Stimulated activated CD8-positive, alpha-beta memory T cell treated with anti-CD3 and anti-CD28 coated beads, Interleukin-15, amount 100 ng/mL, for 24 hours (primary cell): Measurements from ENCODE around the gene RNF144A.

Source experiments
- DNase-seq: peaks from one replicate; pipeline ENCODE4 v3.0.0-alpha.2; 2020; ENCODE audit warnings: low read depth

RNF144A gene

GRCh38 chr2:6947929-6948676, 30.9 kb downstream of the RNF144A start:
- DNase-seq: no peak

DNA sequence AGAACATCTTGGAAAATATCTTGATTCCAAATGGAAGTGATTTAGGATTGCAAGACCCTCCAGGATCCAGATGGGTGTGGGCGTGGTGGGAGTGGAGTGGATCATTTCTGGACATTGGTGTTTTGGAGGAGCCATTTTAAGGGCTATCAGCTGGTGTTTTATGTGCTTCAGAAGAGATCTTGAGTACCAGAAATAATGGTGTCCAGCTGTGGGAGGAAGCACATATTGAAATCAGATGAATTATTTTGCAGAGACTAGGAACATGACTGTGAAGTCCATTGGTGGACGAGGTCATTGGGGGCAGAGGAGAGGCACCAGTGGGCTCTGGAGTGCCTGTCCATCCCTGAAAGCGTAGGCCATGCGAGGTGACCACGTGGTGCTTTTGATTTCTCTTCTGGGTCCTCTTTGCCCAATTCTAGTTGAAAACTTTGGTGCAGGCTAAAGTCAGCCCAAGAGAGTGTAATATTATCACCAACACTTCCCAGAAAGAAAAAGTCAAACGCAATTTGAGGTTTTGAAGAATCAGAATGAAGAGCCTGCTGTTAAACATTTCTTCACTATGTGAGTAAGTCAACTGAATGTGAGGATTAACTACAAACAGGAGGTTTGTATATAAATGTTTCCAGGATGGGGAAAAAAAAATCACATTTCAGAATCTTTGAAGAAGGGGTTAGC, 31.6 kb downstream of the RNF144A start:
- no peak for DNase-seq

GRCh38 chr2:6951046-6951445, 33.8 kb downstream of the RNF144A start:
- DNase-seq: no peak

- no peak for DNase-seq
Observed at GRCh38 chr2:6952101-6952500, 34.9 kb downstream of the RNF144A start.

DNA sequence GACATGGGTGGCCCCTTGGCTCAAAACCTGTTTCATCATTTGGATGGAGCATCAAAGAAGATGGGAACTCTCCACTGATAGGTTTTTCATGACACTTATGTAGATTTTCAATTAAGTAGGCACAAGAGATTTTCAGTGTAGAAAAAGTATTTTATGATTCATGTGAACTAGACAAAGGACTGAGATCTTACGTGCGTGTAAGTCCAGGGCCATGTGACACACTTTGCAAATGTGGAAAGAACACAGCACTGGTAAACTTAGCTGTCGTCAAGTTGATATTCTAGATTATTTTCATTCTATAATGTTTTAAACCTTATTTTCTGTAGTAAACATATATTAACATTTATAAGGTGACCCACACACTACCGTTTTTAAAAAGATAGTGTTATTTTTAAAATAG, 37.4 kb downstream of the RNF144A start:
- DNase-seq: no peak

DNA sequence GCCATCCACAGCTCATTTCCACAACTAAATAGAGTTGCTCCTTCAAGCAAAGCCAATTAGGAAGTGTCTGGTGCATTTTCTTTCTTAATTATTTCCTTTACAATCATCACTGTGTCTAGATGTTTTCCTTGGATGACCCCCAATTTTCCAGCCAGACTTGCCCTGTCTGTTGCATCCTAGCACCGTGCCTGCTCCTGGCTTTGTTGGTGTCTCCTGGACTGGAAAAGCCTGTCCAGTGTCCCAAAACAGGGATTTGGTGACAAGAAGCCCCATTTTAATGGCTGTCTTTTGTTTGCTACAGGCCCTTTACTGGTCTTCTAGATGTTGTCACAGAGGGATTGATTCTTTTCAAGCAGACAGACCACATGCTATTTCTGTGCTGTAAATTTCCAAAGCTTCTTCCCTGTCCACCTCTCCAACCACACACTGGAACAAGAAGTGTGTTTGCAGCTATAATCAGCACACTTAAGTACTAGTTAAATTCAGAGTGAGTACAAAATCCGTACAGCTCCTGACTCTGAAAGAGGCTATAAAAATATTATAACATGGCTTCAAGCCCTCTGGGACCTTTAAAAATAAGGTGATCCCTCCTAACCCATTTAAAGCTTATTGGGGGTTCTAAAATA, 38.4 kb downstream of the RNF144A start:
- no peak for DNase-seq

- DNase-seq: no peak
Observed at GRCh38 chr2:6956566-6956965, 39.4 kb downstream of the RNF144A start.

DNA sequence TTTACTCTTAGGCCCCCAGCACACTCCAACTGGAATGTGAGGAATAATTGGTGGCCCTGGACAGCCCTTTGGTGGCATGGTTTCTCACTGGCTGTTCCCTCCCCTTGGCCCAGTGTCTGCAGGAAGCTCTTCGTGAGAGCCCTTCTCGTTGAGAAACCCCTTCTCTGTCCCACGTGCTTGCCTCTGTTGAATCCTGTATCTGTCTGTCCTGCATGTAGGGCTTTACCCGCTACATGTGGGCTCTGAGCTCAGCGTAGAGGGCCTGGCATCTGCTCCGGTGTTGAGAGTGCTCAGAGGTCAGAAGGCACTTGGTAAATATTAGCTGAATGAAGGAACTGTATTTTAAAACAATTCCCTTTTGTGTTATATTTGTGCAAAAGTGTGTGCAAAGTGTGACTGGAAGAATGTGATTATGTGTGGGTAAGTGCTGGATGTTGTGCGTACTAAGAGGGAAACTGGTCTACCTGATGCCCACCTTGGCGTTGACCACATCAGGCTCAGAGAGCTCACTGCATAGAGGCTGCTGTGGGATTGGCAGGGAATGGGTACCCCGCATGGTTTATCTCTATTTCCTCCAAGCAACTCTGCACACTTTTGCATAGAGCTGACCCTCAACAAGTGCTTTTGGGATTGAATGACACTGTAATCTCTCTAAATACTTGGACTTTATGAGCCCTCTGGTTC, 40.0 kb downstream of the RNF144A start:
- no peak for DNase-seq

DNA sequence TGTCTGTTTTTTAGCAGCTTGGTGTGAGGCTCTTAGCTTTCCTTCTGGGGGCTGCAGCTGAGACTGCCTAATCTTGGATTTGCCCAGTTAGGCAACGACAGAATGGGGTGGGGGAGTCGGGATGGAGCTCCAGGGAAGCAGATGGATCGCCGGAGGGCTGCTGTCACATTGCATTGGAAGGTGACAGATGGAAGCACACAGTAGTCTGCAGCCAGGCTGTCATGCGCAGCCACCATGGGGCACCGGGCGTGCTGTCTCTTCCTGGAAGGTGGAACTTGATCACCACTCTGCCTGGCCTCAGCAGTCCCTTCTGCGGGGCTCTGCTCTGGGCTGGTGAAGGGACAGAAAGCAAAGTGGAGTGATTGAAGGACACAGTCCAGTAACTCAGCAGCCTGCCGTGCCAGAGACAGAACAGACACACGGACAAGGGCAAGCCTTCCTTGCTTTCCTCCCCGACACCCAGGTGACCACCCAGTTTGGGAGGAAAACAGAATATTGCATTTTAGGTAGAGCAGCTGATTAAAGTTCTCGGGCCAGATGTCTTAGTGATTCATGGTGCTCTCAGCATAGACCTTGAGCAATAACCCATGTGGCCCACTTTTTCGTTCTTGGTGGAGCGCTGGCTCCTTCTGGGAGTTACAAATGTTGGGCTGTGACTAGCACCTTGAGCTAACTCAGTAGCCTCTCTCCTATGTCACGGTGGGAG, 40.9 kb downstream of the RNF144A start:
- DNase-seq: no peak

DNA sequence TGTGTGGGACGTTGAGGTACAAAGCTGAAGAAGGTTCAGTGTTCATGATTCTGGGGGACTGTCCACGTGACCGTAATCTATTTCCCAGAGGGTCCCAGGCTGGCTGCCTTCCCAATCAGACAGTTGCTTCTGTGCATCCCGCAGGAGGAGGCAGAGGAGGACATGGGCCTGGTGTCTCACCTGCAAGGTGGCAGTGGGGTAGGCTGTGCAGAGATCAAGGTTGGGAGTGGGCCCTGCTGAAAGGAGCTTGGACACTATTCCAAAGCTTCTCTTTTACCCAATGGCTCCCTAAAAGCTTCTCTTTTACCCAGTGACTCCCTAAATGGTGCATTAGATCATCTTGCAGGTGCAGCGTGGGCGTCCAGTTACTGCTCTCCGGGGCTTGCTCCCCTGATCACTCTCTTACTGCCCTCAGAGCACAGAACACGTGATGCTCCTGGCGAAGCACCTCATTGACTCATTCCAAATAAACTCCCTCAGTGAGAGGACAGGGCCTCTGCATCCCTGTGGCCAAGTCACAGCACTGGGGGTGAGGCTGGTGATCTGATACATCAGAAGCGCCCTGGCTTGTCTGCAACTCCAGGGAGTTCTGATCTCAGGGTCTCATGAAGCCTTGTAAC, 41.5 kb downstream of the RNF144A start:
- DNase-seq: no peak

- DNase-seq: no peak
Observed at GRCh38 chr2:6959751-6960150, 42.5 kb downstream of the RNF144A start.

- DNase-seq: no peak
Observed at GRCh38 chr2:6960659-6961058, 43.4 kb downstream of the RNF144A start.

- no peak for DNase-seq
Observed at GRCh38 chr2:6963727-6964126, 46.5 kb downstream of the RNF144A start.

DNA sequence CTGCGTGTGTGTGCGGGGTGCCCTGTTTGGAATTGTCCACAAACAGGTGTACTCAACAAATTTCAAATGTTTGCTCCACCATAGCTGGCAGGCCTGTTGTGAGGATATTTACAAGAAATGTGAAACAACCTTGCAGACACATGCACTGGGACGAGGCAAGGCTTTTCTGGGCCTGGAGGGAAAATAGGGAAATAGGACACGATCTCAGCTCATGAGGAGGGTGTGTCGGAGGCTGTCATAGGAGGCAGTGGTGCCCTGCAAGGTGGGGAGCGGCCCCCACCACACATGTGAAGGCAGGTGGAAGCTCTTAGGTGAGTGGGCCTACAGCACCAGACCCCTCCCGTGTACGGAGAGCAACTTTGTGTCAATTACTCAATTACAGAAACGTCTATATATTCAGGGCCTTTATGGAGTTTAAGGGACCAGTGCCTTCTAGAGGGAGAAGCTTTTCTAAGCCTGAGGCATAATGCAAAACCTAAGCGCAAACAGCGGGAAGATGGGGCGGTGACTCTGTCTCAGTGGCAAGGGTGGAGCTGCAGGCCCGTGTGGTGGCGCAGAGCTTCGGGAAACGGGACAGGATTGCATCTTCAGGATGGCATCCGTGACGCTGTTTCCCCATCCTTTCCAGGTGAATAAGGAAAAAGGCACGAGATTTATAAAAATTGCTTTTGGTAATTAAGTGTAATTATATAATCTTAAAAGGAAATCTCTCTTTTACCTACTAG, 48.0 kb downstream of the RNF144A start:
- DNase-seq: no peak

GRCh38 chr2:6966446-6966940, 49.3 kb downstream of the RNF144A start:
- DNase-seq: no peak

DNA sequence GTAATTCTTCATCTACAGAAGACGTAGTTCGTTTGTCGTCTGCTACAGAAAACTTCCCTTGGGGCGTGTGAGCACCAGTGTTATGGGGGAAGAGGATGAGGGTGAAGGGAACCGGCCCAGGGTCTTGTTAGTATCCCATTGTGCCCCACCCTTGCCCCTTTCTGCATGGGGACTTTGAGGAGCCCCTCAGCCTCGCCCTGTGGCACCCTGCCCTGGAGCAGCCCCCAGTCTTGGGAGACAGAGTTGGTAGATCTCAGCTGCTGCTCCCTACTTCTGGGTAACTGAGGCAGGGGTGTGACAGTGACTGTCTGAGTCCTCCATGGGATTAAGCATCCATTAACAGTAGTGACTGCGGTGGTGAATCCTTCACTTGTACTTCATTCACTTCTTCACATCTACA, 50.1 kb downstream of the RNF144A start:
- DNase-seq: no peak

- no peak for DNase-seq
Observed at GRCh38 chr2:6968319-6969100, 51.3 kb downstream of the RNF144A start.

DNA sequence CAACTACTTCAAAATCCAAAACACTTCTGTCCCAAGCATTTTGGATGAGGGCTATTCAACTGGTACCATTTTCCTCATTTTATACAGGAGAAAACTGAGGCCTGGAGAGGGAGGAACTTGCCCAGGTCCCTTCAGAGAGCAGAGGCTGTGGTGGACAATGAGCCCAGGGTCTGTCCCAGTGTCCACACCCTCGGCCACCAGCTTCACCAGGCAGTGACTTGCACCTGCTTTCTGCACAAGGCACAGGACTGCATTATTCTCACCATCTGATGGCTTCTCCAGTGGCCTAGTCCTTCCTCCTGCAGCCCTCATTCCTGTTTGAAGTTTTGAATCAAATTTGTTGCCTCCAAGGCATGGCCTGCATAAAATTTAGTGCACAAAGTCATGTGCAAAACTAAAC, 53.3 kb downstream of the RNF144A start:
- DNase-seq: no peak

GRCh38 chr2:6970976-6971480, 53.8 kb downstream of the RNF144A start:
- DNase-seq: no peak

DNA sequence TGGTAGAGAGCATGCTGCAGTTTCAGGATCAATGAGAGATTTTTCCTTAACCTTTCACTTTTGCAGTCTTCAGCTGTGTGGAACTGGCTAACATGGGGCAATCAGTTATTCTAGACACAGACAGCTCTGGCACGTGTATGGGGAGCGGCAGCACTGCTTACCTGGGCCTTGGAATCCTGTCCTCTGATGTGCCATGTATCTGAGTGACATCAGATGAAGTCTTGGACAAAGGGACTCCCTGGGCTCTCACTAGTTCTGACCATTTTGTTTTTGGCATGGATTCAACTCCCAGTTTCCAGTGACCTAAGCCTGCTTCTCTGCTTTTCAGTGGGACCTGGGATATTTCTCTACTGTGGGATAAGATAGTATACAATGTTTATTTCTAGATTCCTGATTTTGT, 54.3 kb downstream of the RNF144A start:
- DNase-seq: no peak
